PFSK-1 (cell line): ENCODE measurements around the gene PON2.

ENCODE experiments used
- POLR2AphosphoS5 ChIP-seq: IDR thresholded peaks from 2 replicates; pipeline ENCODE4 v1.6.1; 2012; ENCODE audit warnings: low read depth, mild to moderate bottlenecking, control low read depth, low read length, moderate library complexity
- SIN3A ChIP-seq: IDR thresholded peaks from 2 replicates; pipeline ENCODE4 v1.6.1; 2012; ENCODE audit warnings: mild to moderate bottlenecking, low read length, moderate library complexity, borderline replicate concordance; ENCODE audit not compliant: insufficient read depth
- TAF1 ChIP-seq: IDR thresholded peaks from 2 replicates; pipeline ENCODE4 v1.6.1; 2012; ENCODE audit warnings: low read length, control low read depth, borderline replicate concordance; ENCODE audit not compliant: insufficient read depth
- TF ChIP-seq, protein P1 (sequence below), 2 experiments: IDR thresholded peaks; 2 replicates each; pipeline versions ENCODE4 v1.6.1 to v1.8.0; 2011 to 2012; ENCODE audit warnings: low read depth in 2 of 2, low read length in 2 of 2, control low read depth in 1 of 2, inconsistent platforms in 1 of 2, mild to moderate bottlenecking in 1 of 2, moderate library complexity in 1 of 2; ENCODE audit not compliant: insufficient read depth in 1 of 2

DNA sequence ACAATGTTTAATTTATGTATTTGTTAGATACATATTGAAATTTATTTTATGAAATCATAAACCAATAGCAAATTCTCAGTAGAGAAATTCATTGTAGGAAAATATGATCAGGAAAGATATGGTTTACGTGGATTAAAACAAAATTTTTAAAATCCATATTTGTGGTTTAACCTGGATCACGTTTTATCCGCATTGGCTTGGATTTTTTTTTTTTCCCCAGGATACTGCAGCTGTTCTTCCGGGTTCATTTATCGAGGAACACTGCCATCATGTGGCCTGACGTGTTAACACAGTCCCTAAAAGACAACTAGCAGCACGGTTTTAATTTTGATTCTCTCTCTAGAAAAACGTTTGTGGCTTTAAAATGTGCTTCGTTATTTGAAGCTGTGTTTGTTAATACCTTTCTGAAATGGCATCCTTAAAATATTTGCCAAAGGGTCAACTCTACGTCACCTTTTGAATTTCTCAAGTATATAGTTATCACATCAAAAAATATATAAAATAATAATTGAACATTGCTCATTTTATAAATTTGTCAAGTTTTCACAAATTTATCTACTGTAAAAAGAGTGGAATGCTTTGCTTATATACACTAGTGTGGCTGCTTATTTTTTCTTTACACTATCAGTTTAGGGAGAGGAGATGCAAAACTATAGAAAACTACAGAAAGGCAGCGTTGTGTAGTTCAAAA lies 42.2 kb upstream of the PON2 start:
- TF ChIP-seq POLR2AphosphoS5 (no peak), TAF1 (no peak), SIN3A (no peak)
- TF ChIP-seq, protein P1, sequence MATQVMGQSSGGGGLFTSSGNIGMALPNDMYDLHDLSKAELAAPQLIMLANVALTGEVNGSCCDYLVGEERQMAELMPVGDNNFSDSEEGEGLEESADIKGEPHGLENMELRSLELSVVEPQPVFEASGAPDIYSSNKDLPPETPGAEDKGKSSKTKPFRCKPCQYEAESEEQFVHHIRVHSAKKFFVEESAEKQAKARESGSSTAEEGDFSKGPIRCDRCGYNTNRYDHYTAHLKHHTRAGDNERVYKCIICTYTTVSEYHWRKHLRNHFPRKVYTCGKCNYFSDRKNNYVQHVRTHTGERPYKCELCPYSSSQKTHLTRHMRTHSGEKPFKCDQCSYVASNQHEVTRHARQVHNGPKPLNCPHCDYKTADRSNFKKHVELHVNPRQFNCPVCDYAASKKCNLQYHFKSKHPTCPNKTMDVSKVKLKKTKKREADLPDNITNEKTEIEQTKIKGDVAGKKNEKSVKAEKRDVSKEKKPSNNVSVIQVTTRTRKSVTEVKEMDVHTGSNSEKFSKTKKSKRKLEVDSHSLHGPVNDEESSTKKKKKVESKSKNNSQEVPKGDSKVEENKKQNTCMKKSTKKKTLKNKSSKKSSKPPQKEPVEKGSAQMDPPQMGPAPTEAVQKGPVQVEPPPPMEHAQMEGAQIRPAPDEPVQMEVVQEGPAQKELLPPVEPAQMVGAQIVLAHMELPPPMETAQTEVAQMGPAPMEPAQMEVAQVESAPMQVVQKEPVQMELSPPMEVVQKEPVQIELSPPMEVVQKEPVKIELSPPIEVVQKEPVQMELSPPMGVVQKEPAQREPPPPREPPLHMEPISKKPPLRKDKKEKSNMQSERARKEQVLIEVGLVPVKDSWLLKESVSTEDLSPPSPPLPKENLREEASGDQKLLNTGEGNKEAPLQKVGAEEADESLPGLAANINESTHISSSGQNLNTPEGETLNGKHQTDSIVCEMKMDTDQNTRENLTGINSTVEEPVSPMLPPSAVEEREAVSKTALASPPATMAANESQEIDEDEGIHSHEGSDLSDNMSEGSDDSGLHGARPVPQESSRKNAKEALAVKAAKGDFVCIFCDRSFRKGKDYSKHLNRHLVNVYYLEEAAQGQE (IDR thresholded peaks at IDR 0.05; ENCODE audit: insufficient read depth in 1 of 2, low read depth in 2 of 2, low read length in 2 of 2): no peak
